Measurements from ENCODE around the gene MICB.
"Not testable (repeated sequence)": the region's sequence is repeated elsewhere in the genome, so short reads cannot be mapped to it uniquely, and the experiment has no call there.

Gene MICB

GRCh38 chr6:31509036-31509435, 11.1 kb downstream of the MICB start:
- DNase-seq (ENCODE audit: low read depth in 2 of 2), result not testable (repeated sequence)

- no peak for DNase-seq (ENCODE audit: low read depth in 2 of 2)
Measured at GRCh38 chr6:31510007-31510406, 12.1 kb downstream of the MICB start.

- DNase-seq (ENCODE audit: low read depth in 2 of 2), result no peak
Measured at GRCh38 chr6:31513456-31514165, 15.7 kb downstream of the MICB start.

GRCh38 chr6:31521835-31522234, 23.9 kb downstream of the MICB start:
- no peak for DNase-seq (ENCODE audit: low read depth in 2 of 2)

GRCh38 chr6:31525553-31525931, 27.6 kb downstream of the MICB start:
- no peak for DNase-seq (ENCODE audit: low read depth in 2 of 2)

- no peak for DNase-seq (ENCODE audit: low read depth in 2 of 2)
Measured at GRCh38 chr6:31525932-31526591, 28.1 kb downstream of the MICB start.

- DNase-seq (ENCODE audit: low read depth in 2 of 2), result no peak
Measured at GRCh38 chr6:31528307-31528777, 30.4 kb downstream of the MICB start.

GRCh38 chr6:31528821-31529328, 30.9 kb downstream of the MICB start, which contains the start of gene MCCD1:
Gene MCCD1, plus strand, starts transcription at chr6:31528962. Its CDS starts 53 bp downstream, at chr6:31529015.
- no peak for DNase-seq (ENCODE audit: low read depth in 2 of 2)

- no peak for DNase-seq (ENCODE audit: low read depth in 2 of 2)
Measured at GRCh38 chr6:31529329-31530150, 31.6 kb downstream of the MICB start.

GRCh38 chr6:31530659-31531058, 32.7 kb downstream of the MICB start:
- DNase-seq (ENCODE audit: low read depth in 2 of 2), result no peak

- no peak for DNase-seq (ENCODE audit: low read depth in 2 of 2)
Measured at GRCh38 chr6:31531162-31531561, 33.2 kb downstream of the MICB start.

- no peak for DNase-seq (ENCODE audit: low read depth in 2 of 2)
Measured at GRCh38 chr6:31531771-31532643, 34.1 kb downstream of the MICB start.

GRCh38 chr6:31532644-31533454, 34.9 kb downstream of the MICB start:
- DNase-seq (ENCODE audit: low read depth in 2 of 2), result no peak

- DNase-seq (ENCODE audit: low read depth in 2 of 2), result no peak
Measured at GRCh38 chr6:31533455-31533841, 35.5 kb downstream of the MICB start.

GRCh38 chr6:31534011-31534410, 36.1 kb downstream of the MICB start:
- no peak for DNase-seq (ENCODE audit: low read depth in 2 of 2)

- DNase-seq (ENCODE audit: low read depth in 2 of 2), result no peak
Measured at GRCh38 chr6:31534521-31535040, 36.6 kb downstream of the MICB start.

- no peak for DNase-seq (ENCODE audit: low read depth in 2 of 2)
Measured at GRCh38 chr6:31535538-31536324, 37.8 kb downstream of the MICB start.

GRCh38 chr6:31538805-31539400, 41.0 kb downstream of the MICB start:
- DNase-seq (ENCODE audit: low read depth in 2 of 2), result no peak

- DNase-seq (ENCODE audit: low read depth in 2 of 2), result no peak
Measured at GRCh38 chr6:31540640-31541039, 42.7 kb downstream of the MICB start.
